ENCODE data around the gene ARSH.
"Not testable (repeated sequence)": the region's sequence is repeated elsewhere in the genome, so short reads cannot be mapped to it uniquely, and the experiment has no call there.

The ARSH gene

GRCh38 chrX:3044196-3044595 lies 37.9 kb downstream of the ARSH start:
- DNase-seq = no peak

- DNase-seq = no peak
Measured at GRCh38 chrX:3044671-3045070, 38.3 kb downstream of the ARSH start.

GRCh38 chrX:3046253-3047240 lies 40.2 kb downstream of the ARSH start:
- DNase-seq = no peak

- not testable (repeated sequence) for DNase-seq
Measured at GRCh38 chrX:3050523-3051175, 44.3 kb downstream of the ARSH start.

DNA sequence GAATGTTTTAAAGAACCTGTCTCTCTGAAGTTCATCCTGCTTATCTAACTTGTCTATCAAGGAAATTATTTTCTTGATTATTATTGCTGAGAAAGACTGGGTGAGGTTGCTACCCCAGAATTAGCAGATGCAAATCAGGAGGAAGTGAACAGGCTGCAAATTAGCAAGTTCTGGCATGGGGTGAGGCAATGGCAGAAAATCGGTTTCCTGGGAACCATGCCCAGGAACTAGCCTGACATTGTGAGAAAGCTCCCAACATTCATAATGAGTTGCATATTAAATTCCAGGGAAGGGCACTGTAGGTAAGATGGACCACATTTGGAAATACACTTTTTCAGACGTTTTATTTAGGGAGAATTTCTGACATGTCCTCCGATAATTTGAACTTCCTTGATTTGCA lies 46.5 kb downstream of the ARSH start:
- DNase-seq = no peak

DNA sequence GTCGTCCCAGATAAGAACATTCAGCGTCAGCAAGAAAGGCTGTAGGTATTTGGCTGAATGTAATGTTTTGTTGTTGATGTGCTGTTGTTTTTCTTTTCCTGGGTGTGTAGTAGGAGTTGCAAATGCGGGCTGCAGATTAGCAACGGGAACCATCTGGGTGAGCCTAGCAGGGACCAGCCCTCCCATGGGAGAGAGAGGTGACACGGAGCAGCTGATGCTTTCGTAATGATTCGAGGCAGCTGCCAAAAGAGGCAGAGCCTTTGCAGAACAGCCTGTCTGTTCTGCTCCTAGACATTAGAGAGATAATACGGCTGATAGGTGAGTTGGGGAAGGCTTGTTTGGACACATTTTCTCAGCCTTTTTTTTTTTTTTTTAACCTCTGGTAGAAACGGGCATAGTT lies 60.2 kb downstream of the ARSH start:
- no peak for DNase-seq

GRCh38 chrX:3075959-3076358 lies 69.6 kb downstream of the ARSH start:
- DNase-seq = no peak

DNA sequence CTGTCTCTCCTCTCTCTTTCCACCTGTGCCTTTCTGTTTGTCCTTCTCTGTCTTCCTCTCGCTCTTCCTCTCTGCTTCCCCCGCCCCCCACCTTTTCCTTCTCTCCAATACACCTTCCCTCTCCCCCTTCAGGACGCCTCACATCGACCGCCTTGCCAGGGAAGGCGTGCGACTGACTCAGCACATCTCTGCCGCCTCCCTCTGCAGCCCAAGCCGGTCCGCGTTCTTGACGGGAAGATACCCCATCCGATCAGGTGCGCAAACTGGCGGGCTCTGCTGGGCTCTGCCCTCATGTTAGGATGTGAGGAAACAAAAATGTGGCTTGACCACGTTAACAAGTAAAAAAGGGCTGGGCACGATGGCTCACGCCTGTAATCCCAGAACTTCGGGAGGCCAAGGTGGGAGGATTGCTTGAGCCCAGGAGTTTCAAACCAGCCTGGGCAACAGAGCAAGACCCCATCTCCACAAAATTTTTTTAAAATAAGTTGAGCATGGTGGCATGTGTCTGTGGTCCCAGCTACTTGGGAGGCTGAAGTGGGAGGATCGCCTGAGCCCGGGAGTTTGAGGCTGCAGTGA lies 70.2 kb downstream of the ARSH start:
- no peak for DNase-seq
